ENCODE measurements around the gene SMTNL1.
A peak's percentile ranks its signal among the peaks of the same experiment; 100 is the strongest.

Gene SMTNL1

GRCh38 chr11:57543593-57543992 lies 6.2 kb downstream of the SMTNL1 start:
- DNase-seq (ENCODE audit: low spot score), result no peak

GRCh38 chr11:57544566-57544965 lies 7.2 kb downstream of the SMTNL1 start:
- no peak for DNase-seq (ENCODE audit: low spot score)
- in situ Hi-C loops (cut with MboI; ENCODE audit: low pct_unique_long_range_greater_than_20kb, low sequenced_read_pairs, unreplicated experiment), result no loop called here
- TF ChIP-seq CTCF (IDR thresholded peaks at IDR 0.05; ENCODE audit: extremely low read depth, insufficient read depth, missing control alignments), result no peak

More at GRCh38 chr11:57543593-57543992, 6.2 kb downstream of the SMTNL1 start:
- in situ Hi-C loops (cut with MboI; ENCODE audit: low pct_unique_long_range_greater_than_20kb, low sequenced_read_pairs, unreplicated experiment), result no loop called here
- no peak for TF ChIP-seq CTCF (IDR thresholded peaks at IDR 0.05; ENCODE audit: extremely low read depth, insufficient read depth, missing control alignments)

GRCh38 chr11:57545883-57546282 lies 8.5 kb downstream of the SMTNL1 start:
- TF ChIP-seq CTCF (IDR thresholded peaks at IDR 0.05; ENCODE audit: extremely low read depth, insufficient read depth, missing control alignments), result no peak
- DNase-seq (ENCODE audit: low spot score), result no peak
- in situ Hi-C loops (cut with MboI; ENCODE audit: low pct_unique_long_range_greater_than_20kb, low sequenced_read_pairs, unreplicated experiment), result no loop called here

GRCh38 chr11:57546451-57546850 lies 9.1 kb downstream of the SMTNL1 start:
- no peak for TF ChIP-seq CTCF (IDR thresholded peaks at IDR 0.05; ENCODE audit: extremely low read depth, insufficient read depth, missing control alignments)
- DNase-seq (ENCODE audit: low spot score), result no peak
- in situ Hi-C loops (cut with MboI; ENCODE audit: low pct_unique_long_range_greater_than_20kb, low sequenced_read_pairs, unreplicated experiment), result no loop called here

GRCh38 chr11:57546869-57547475 lies 9.6 kb downstream of the SMTNL1 start:
- in situ Hi-C loops (cut with MboI; ENCODE audit: low pct_unique_long_range_greater_than_20kb, low sequenced_read_pairs, unreplicated experiment), result no loop called here
- peak; percentile 20 for TF ChIP-seq CTCF (IDR thresholded peaks at IDR 0.05; ENCODE audit: extremely low read depth, insufficient read depth, missing control alignments)

GRCh38 chr11:57547854-57548377 lies 10.5 kb downstream of the SMTNL1 start:
- peak; percentile 75 for DNase-seq (ENCODE audit: low spot score)
- in situ Hi-C loops (cut with MboI; ENCODE audit: low pct_unique_long_range_greater_than_20kb, low sequenced_read_pairs, unreplicated experiment), result no loop called here
- TF ChIP-seq CTCF (IDR thresholded peaks at IDR 0.05; ENCODE audit: extremely low read depth, insufficient read depth, missing control alignments), result no peak

More at GRCh38 chr11:57546869-57547475, 9.6 kb downstream of the SMTNL1 start:
- DNase-seq (ENCODE audit: low spot score), result peak; percentile 66

Measured in GM13977 (cell line).